Measurements from ENCODE around the gene C10orf71.

- TF ChIP-seq ZFP3 (CRISPR knock-in tag; IDR thresholded peaks at IDR 0.05) (no peak), ZNF70 (CRISPR knock-in tag; IDR thresholded peaks at IDR 0.05) (no peak), TCF4 (CRISPR knock-in tag; IDR thresholded peaks at IDR 0.05; ENCODE audit: borderline replicate concordance) (no peak)
Observed at GRCh38 chr10:49293208-49293603, 5.8 kb upstream of the C10orf71 start.

Measured in SK-N-SH treated with all-trans-retinoic acid at 6 μM for 48 hours (cell line).